ENCODE measurements around the gene DHH. TPM values are rescaled to one million over a fixed set of nuclear protein-coding genes. Genes with fewer than 3 reads are reported as not detected.
A peak's percentile ranks its signal among the peaks of the same experiment; 100 is the strongest.

Gene DHH
- polyA plus RNA-seq, 1 of the 3 experiments (the other 2 are of a cell fraction) = 0.13 TPM

GRCh38 chr12:49110464-49111155 lies 16.0 kb upstream of the DHH start, which contains the start of gene LMBR1L (continued):
- TF ChIP-seq, protein P1, sequence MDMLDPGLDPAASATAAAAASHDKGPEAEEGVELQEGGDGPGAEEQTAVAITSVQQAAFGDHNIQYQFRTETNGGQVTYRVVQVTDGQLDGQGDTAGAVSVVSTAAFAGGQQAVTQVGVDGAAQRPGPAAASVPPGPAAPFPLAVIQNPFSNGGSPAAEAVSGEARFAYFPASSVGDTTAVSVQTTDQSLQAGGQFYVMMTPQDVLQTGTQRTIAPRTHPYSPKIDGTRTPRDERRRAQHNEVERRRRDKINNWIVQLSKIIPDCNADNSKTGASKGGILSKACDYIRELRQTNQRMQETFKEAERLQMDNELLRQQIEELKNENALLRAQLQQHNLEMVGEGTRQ (IDR thresholded peaks at IDR 0.05; ENCODE audit: borderline replicate concordance, low read depth, low read length) = no peak
- TF ChIP-seq TCF12 (IDR thresholded peaks at IDR 0.05) (no peak), CHD2 (IDR thresholded peaks at IDR 0.05; ENCODE audit: low read length, partially characterized antibody) (peak; percentile 78), JUND (IDR thresholded peaks at IDR 0.05) (no peak), EZH2phosphoT487 (IDR thresholded peaks at IDR 0.05; ENCODE audit: borderline replicate concordance, low read depth) (no peak), CTCF (IDR thresholded peaks at IDR 0.05) (peak; percentile 46), TEAD4 (IDR thresholded peaks at IDR 0.05; ENCODE audit: borderline replicate concordance, insufficient read depth) (no peak), FOXM1 (IDR thresholded peaks at IDR 0.05; ENCODE audit: low read depth) (no peak), SIN3A (IDR thresholded peaks at IDR 0.05; ENCODE audit: borderline replicate concordance, low read depth, low read length) (peak; percentile 56; the same call in 1 of the 2 replicates)

DNA sequence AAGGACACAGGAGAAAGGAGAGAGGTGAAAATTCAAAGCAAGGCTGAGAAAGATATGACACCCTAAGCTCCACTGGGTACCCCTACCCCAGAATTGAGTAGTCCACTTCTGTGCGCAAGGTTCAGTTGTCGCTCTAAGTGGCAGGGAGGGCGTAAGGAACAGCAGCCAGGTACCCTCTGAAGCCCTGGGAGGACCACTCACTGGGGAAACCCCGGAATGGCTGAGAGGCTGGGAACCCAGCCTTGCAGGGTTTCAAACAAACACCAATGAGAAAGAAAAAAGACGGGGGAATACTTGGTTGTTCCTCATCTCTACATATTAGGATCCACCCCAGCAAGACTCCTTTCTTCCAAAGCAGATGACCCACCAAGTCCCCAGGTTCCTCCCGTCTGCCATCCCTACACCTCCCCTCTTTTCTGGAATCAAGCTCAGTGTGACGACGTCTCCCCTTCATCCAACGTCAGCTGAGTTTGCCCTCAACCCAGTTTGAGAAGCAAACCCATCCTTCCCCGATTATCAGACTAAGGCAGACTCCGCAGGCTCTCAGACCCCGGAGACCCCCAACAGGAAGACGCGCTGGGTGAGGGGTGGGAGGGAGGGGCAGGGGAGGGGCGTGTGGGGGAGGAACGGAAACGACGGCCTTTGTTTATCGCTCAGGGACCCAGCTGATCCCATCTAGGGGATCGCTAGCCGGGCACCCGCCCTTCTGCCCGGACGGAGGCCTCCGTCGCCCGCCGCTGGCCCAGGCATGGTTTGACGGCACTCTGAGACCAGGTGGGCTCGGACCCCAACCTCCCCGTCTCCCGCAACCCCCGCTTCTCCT lies 15.3 kb upstream of the DHH start:
- ChIA-PET POLR2A (interaction anchor here (0.6 to 4.3 kb wide), 13 partner anchors 9 to 126 kb away, joined by 3 to 28 read pairs (median 4); partner anchors contain the start of genes DHH, RHEBL1, TUBA1A and TUBA1B), CTCF (interaction anchor here (0.6 to 25.0 kb wide), 12 partner anchors 10 to 249 kb away, joined by 3 to 315 read pairs (median 16); partner anchors contain the start of genes ARF3, DHH, TUBA1A and TUBA1B)
- H3K27ac ChIP-seq (ENCODE audit: low read depth in 2 of 2, low read length in 1 of 2) = peak overlapping the region; percentile 85 to 88
- H2AFZ ChIP-seq (ENCODE audit: low read depth) = peak overlapping the region; percentile 88
- H3K4me1 ChIP-seq (ENCODE audit: control insufficient read depth in 1 of 2, insufficient read depth in 2 of 2, low read depth in 1 of 2, low read length in 1 of 2) = peaks cover 0 to 12% of the 10 kb centered on the region in 2 experiments; a peak in 1 of 4 replicates
- H3K9ac ChIP-seq = peak overlapping the region; percentile 97
- H3K9me2 ChIP-seq = no peaks in the 10 kb centered on the region
- 21% methylated on average over 11 of the region's 33 CpGs for WGBS (ENCODE audit: low lambda C conversion rate)
- no peaks in the 10 kb centered on the region for H3K9me3 ChIP-seq
- H4K20me1 ChIP-seq (ENCODE audit: insufficient read depth) = peaks cover 38% of the 10 kb centered on the region; the same call in 1 of the 2 replicates
- peaks cover 8 to 17% of the 10 kb centered on the region in 2 experiments for H3K36me3 ChIP-seq (replicated peaks in 1 of 2; ENCODE audit: control insufficient read depth in 1 of 2, insufficient read depth in 2 of 2, low read length in 1 of 2)
- peaks cover 42% of the 10 kb centered on the region for H3K79me2 ChIP-seq (ENCODE audit: insufficient read depth)
- DNase-seq = peak; percentile 74
- H3K4me3 ChIP-seq (ENCODE audit: low read depth in 2 of 2, low read length in 1 of 2) = peak overlapping the region; percentile 82 to 100
- H3F3A ChIP-seq (replicated peaks; ENCODE audit: insufficient read depth) = no peaks in the 10 kb centered on the region
- H3K4me2 ChIP-seq = peak overlapping the region; percentile 97
- no peaks in the 10 kb centered on the region for H3K27me3 ChIP-seq (ENCODE audit: insufficient read depth)
- TF ChIP-seq GABPA (IDR thresholded peaks at IDR 0.05; ENCODE audit: low read depth) = no peak
- TF ChIP-seq EP300 (IDR thresholded peaks at IDR 0.05; ENCODE audit: borderline replicate concordance in 1 of 2, low read depth in 1 of 2, low read length in 1 of 2) = no peak
- TF ChIP-seq REST (IDR thresholded peaks at IDR 0.05; ENCODE audit: low read depth, low read length) = no peak
- no peak for TF ChIP-seq TEAD4 (IDR thresholded peaks at IDR 0.05; ENCODE audit: borderline replicate concordance, insufficient read depth)
- no peak for TF ChIP-seq TAF1 (IDR thresholded peaks at IDR 0.05; ENCODE audit: borderline replicate concordance, low read depth, low read length)
- TF ChIP-seq, protein P1 (IDR thresholded peaks at IDR 0.05; ENCODE audit: borderline replicate concordance, low read depth, low read length) = no peak
- no peak for TF ChIP-seq GATA2 (CRISPR knock-in tag; IDR thresholded peaks at IDR 0.05)
- TF ChIP-seq, protein P2, sequence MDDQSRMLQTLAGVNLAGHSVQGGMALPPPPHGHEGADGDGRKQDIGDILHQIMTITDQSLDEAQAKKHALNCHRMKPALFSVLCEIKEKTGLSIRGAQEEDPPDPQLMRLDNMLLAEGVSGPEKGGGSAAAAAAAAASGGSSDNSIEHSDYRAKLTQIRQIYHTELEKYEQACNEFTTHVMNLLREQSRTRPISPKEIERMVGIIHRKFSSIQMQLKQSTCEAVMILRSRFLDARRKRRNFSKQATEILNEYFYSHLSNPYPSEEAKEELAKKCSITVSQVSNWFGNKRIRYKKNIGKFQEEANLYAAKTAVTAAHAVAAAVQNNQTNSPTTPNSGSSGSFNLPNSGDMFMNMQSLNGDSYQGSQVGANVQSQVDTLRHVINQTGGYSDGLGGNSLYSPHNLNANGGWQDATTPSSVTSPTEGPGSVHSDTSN (IDR thresholded peaks at IDR 0.05) = no peak
- no peak for TF ChIP-seq FOXM1 (IDR thresholded peaks at IDR 0.05; ENCODE audit: low read depth)
- TF ChIP-seq USF1 (IDR thresholded peaks at IDR 0.05; ENCODE audit: borderline replicate concordance, low read depth) = no peak
- TF ChIP-seq MAX (IDR thresholded peaks at IDR 0.05; ENCODE audit: low read depth) = no peak

Data from SK-N-SH (cell line).